Measurements from ENCODE around the gene CFAP69. TPM values are rescaled to one million over a fixed set of nuclear protein-coding genes. Genes with fewer than 3 reads are reported as not detected.

Gene CFAP69
- total and polyA plus RNA-seq, 2 donors (not counting 1 experiment from before 2014, with no cell fraction given): 0.10 to 0.15 TPM

- no peak overlapping the region for H3K27ac Mint-ChIP-seq
- Histone ChIP-seq H3K4me3 (ENCODE audit: control extremely low read depth in 1 of 5, extremely low read depth in 1 of 5, insufficient read depth in 1 of 5, low read depth in 2 of 5, low read length in 4 of 5) (no peak overlapping the region), H3K79me2 (ENCODE audit: control insufficient read depth, insufficient read depth, low read length) (no peaks in the 10 kb centered on the region), H4K20me1 (ENCODE audit: control insufficient read depth, insufficient read depth, low read length, poor library complexity, severe bottlenecking) (no peaks in the 10 kb centered on the region), H3K4me1 (ENCODE audit: control insufficient read depth in 2 of 2, insufficient read depth in 2 of 2, low read length in 2 of 2) (peaks cover 7 to 14% of the 10 kb centered on the region in 2 donors), H3K9ac (ENCODE audit: low read length) (peak overlapping the region; percentile 37), H3K27me3 (replicated peaks in 1 of 4; ENCODE audit: control extremely low read depth in 1 of 4, control insufficient read depth in 3 of 4, insufficient read depth in 4 of 4, low read length in 3 of 4) (peaks cover 0 to 25% (median 20%) of the 10 kb centered on the region in 4 experiments), H3K27ac (ENCODE audit: low read length in 2 of 2) (no peak overlapping the region), H3K4me2 (replicated peaks; ENCODE audit: low read depth, low read length, poor library complexity, severe bottlenecking) (peak overlapping the region; percentile 64), H2AFZ (ENCODE audit: insufficient read depth, low read depth, low read length, poor library complexity, severe bottlenecking) (peak overlapping the region; percentile 42), H3K9me3 (ENCODE audit: control extremely low read depth in 1 of 3, control insufficient read depth in 2 of 3, insufficient read depth in 1 of 3, low read length in 2 of 3) (no peaks in the 10 kb centered on the region), H3K36me3 (replicated peaks in 1 of 2; ENCODE audit: control extremely low read depth in 1 of 2, control insufficient read depth in 1 of 2, extremely low read depth in 1 of 2, insufficient read depth in 2 of 2, low read length in 1 of 2) (no peaks in the 10 kb centered on the region)
- no peaks in the 10 kb centered on the region for H3K9me3 Mint-ChIP-seq (ENCODE audit: insufficient read depth)
- no peak for DNase-seq
- H3K4me3 Mint-ChIP-seq: peak overlapping the region; percentile 47
- ChIA-PET POLR2A (no interaction called here), CTCF (interaction anchor here (1.0 kb wide), 1 partner anchor 197 kb away, joined by 4 read pairs; no protein-coding TSS in a partner anchor)
- no peak for ATAC-seq (ENCODE audit: low read depth)
- intact Hi-C loops (cut with micrococcal nuclease): no loop called here
- H3K4me1 Mint-ChIP-seq: peaks cover 9% of the 10 kb centered on the region
- TF ChIP-seq EZH2 (IDR thresholded peaks at IDR 0.05; ENCODE audit: borderline replicate concordance, insufficient read depth, low read depth, low read length, poor library complexity, severe bottlenecking): no peak
- no peak for TF ChIP-seq CTCF (IDR thresholded peaks at IDR 0.05)
- peaks cover 19% of the 10 kb centered on the region for H3K27me3 Mint-ChIP-seq
- WGBS (ENCODE audit: insufficient coverage): 4% methylated on average over 4 of the region's 11 CpGs
Observed at GRCh38 chr7:90210981-90211380, 34.0 kb upstream of the CFAP69 start.

- Histone ChIP-seq H3K27me3 (replicated peaks in 1 of 4; ENCODE audit: control extremely low read depth in 1 of 4, control insufficient read depth in 3 of 4, insufficient read depth in 4 of 4, low read length in 3 of 4) (peaks cover 0 to 25% (median 20%) of the 10 kb centered on the region in 4 experiments), H2AFZ (ENCODE audit: insufficient read depth, low read depth, low read length, poor library complexity, severe bottlenecking) (peak within 1 kb of the TSS; percentile 42), H3K79me2 (ENCODE audit: control insufficient read depth, insufficient read depth, low read length) (no peaks in the 10 kb centered on the region), H3K9ac (ENCODE audit: low read length) (peak within 1 kb of the TSS; percentile 37), H3K27ac (ENCODE audit: low read length in 2 of 2) (no peak within 1 kb of the TSS), H3K9me3 (ENCODE audit: control extremely low read depth in 1 of 3, control insufficient read depth in 2 of 3, insufficient read depth in 1 of 3, low read length in 2 of 3) (no peaks in the 10 kb centered on the region), H3K4me3 (ENCODE audit: control extremely low read depth in 1 of 5, extremely low read depth in 1 of 5, insufficient read depth in 1 of 5, low read depth in 2 of 5, low read length in 4 of 5) (peak within 1 kb of the TSS in 2 of 5 experiments; percentile 17 to 29), H3K4me1 (ENCODE audit: control insufficient read depth in 2 of 2, insufficient read depth in 2 of 2, low read length in 2 of 2) (peaks cover 7 to 14% of the 10 kb centered on the region in 2 donors), H4K20me1 (ENCODE audit: control insufficient read depth, insufficient read depth, low read length, poor library complexity, severe bottlenecking) (no peaks in the 10 kb centered on the region), H3K4me2 (replicated peaks; ENCODE audit: low read depth, low read length, poor library complexity, severe bottlenecking) (peak within 1 kb of the TSS; percentile 64), H3K36me3 (replicated peaks in 1 of 2; ENCODE audit: control extremely low read depth in 1 of 2, control insufficient read depth in 1 of 2, extremely low read depth in 1 of 2, insufficient read depth in 2 of 2, low read length in 1 of 2) (no peaks in the 10 kb centered on the region)
- 1% methylated on average over 59 of the region's 73 CpGs for WGBS (ENCODE audit: insufficient coverage)
- Mint-ChIP-seq H3K27me3 (peaks cover 19% of the 10 kb centered on the region), H3K27ac (no peak within 1 kb of the TSS), H3K4me1 (peaks cover 9% of the 10 kb centered on the region), H3K4me3 (peak within 1 kb of the TSS; percentile 47), H3K9me3 (ENCODE audit: insufficient read depth) (no peaks in the 10 kb centered on the region)
- ChIA-PET CTCF (interaction anchor here (1.0 kb wide), 1 partner anchor 197 kb away, joined by 4 read pairs; no protein-coding TSS in a partner anchor), POLR2A (no interaction called here)
- DNase-seq (peak; percentile 27), ATAC-seq (ENCODE audit: low read depth) (no peak)
- TF ChIP-seq EZH2 (IDR thresholded peaks at IDR 0.05; ENCODE audit: borderline replicate concordance, insufficient read depth, low read depth, low read length, poor library complexity, severe bottlenecking): no peak
- intact Hi-C loops (cut with micrococcal nuclease): no loop called here
Observed at GRCh38 chr7:90211391-90212148, 33.4 kb upstream of the CFAP69 start, which contains the start of gene STEAP2. Gene STEAP2, plus strand, starts transcription at chr7:90211740. Its CDS starts 13,343 bp downstream, at chr7:90225083.
